Endothelial cell of umbilical vein (primary cell): ENCODE measurements around the gene SAP30L. TPM values are rescaled to one million over a fixed set of nuclear protein-coding genes. Genes with fewer than 3 reads are reported as not detected.

Experiments used
- BruUV-seq: library from RNA; stranded (reverse); fragments of 400-500 nt; replicated peaks from 2 replicates; lab custom pipeline; 2021; lab: Mats Ljungman, UMichigan
- CTCF ChIA-PET: fragments of 300-600, 350-600 bp; sonication (Branson Sonifier 250); formaldehyde crosslinking; loops from one replicate; lab custom pipeline; 2021; ENCODE audit warnings: antibody characterized with exemption, inconsistent platforms; lab: Charles Lee
- POLR2A ChIA-PET: fragments of 300-600, 350-600 bp; sonication (Branson Sonifier 250); formaldehyde crosslinking; loops from one replicate; lab custom pipeline; 2021; ENCODE audit warnings: antibody characterized with exemption, inconsistent platforms; lab: Charles Lee
- DNase-seq: peaks from one replicate; pipeline ENCODE4 v3.0.0-alpha.2; 2011; ENCODE audit warnings: low read depth, low spot score
- FAIRE-seq: peaks from 2 replicates; lab custom pipeline; 2011; peaks lifted over from hg19 to GRCh38; lab: Jason Lieb, UNC
- H2AFZ ChIP-seq: 2 replicates; pipeline ENCODE4 v1.6.0; 2012; ENCODE audit warnings: low read depth, low read length, control low read depth, inconsistent platforms
- H3K27ac ChIP-seq: 2 replicates; pipeline ENCODE4 v1.5.1; 2011; ENCODE audit warnings: low read depth, mild to moderate bottlenecking, control low read depth, low read length, moderate library complexity; ENCODE audit not compliant: insufficient read depth
- H3K27me3 ChIP-seq, 2 experiments: 2 replicates each; pipeline versions ENCODE4 v1.6.0 to v1.6.1; 2011; ENCODE audit warnings: low read length in 2 of 2, mixed read lengths in 1 of 2; ENCODE audit not compliant: control insufficient read depth in 2 of 2, insufficient read depth in 2 of 2
- H3K36me3 ChIP-seq, 2 experiments: 2 replicates in 1 of 2; 3 replicates in 1 of 2; pipeline ENCODE4 v1.5.1; 2011; ENCODE audit warnings: low read length in 2 of 2, mild to moderate bottlenecking in 1 of 2, moderate library complexity in 1 of 2; ENCODE audit not compliant: control insufficient read depth in 2 of 2, insufficient read depth in 2 of 2; ENCODE audit errors: extremely low read depth in 1 of 2
- H3K4me1 ChIP-seq: 3 replicates; pipeline ENCODE4 v1.5.1; 2011; ENCODE audit warnings: mild to moderate bottlenecking, low read length; ENCODE audit not compliant: control insufficient read depth, insufficient read depth; ENCODE audit errors: extremely low read depth
- H3K4me2 ChIP-seq: 2 replicates; pipeline ENCODE4 v1.6.1; 2011; ENCODE audit warnings: low read length, control low read depth, mixed read lengths; ENCODE audit not compliant: insufficient read depth
- H3K4me3 ChIP-seq, 3 experiments: fragments of 200-600 bp in 1 of 3; sonication (generic), shearing (Covaris generic) in 1 of 3; replicated peaks in 1 of 3; 2 replicates each; pipeline ENCODE4 v1.5.1; 2011 to 2016; ENCODE audit warnings: control low read depth in 3 of 3, low read length in 3 of 3, mild to moderate bottlenecking in 2 of 3, inconsistent platforms in 1 of 3, low read depth in 1 of 3, moderate library complexity in 1 of 3; ENCODE audit not compliant: insufficient read depth in 1 of 3
- H3K79me2 ChIP-seq: 2 replicates; pipeline ENCODE4 v1.6.0; 2012; ENCODE audit warnings: low read length, inconsistent platforms; ENCODE audit not compliant: control insufficient read depth, insufficient read depth
- H3K9ac ChIP-seq: replicated peaks from 2 replicates; pipeline ENCODE3; 2011; ENCODE audit warnings: low read length, control low read depth; ENCODE audit not compliant: insufficient read depth; ENCODE audit errors: extremely low read depth
- H3K9me1 ChIP-seq: replicated peaks from 3 replicates; pipeline ENCODE4 v1.6.0; 2011; ENCODE audit warnings: mild to moderate bottlenecking, low read length; ENCODE audit not compliant: control insufficient read depth, insufficient read depth; ENCODE audit errors: extremely low read depth
- H3K9me3 ChIP-seq: replicated peaks from 2 replicates; pipeline ENCODE4 v1.5.1; 2012; ENCODE audit warnings: low read length, inconsistent platforms; ENCODE audit not compliant: control insufficient read depth, insufficient read depth
- H4K20me1 ChIP-seq: replicated peaks from 2 replicates; pipeline ENCODE3; 2011; ENCODE audit warnings: mild to moderate bottlenecking, low read length; ENCODE audit not compliant: control insufficient read depth, insufficient read depth; ENCODE audit errors: extremely low read depth
- EZH2 ChIP-seq: IDR thresholded peaks from 2 replicates; pipeline ENCODE4 v1.6.1; 2012; ENCODE audit warnings: borderline replicate concordance, low read depth, mild to moderate bottlenecking, moderate library complexity, low read length, inconsistent platforms; ENCODE audit not compliant: severe bottlenecking
- GATA2 ChIP-seq: IDR thresholded peaks from 2 replicates; pipeline ENCODE4 v1.7.0; 2011; ENCODE audit warnings: low read depth, mild to moderate bottlenecking, moderate library complexity, mixed read lengths, low read length; ENCODE audit not compliant: insufficient read length, insufficient read depth
- dilution Hi-C: fragments of 300-500 bp; cut with MboI; formaldehyde crosslinking; loops from one replicate; pipeline ENCODE4 v1.15.0; 2019; ENCODE audit warnings: low sequenced_read_pairs; ENCODE audit not compliant: extremely low pct_ligation_motif_present
- intact Hi-C: fragments of 100-400 bp; cut with micrococcal nuclease; formaldehyde crosslinking; loops from one replicate; pipeline ENCODE4 v1.10.0; 2022
- polyA plus RNA-seq, 4 experiments: library from polyadenylated mRNA; depleted of rRNA in 3 of 4; stranded (reverse) in 3 of 4; unstranded in 1 of 4; fragments of >200 nt; gene quantifications; 2 replicates each; pipeline versions ENCODE4 v1.2.1 to v1.2.3, GENCODE V29; 2011 to 2012; ENCODE audit warnings: missing spikeins in 1 of 4
- total RNA-seq: library from RNA; stranded (reverse); gene quantifications from 2 replicates; pipeline ENCODE4 v1.2.3, GENCODE V29; 2021
- TF ChIP-seq, protein P1 (sequence below), 2 donors: IDR thresholded peaks; 1 replicate in 1 of 2; 2 replicates in 1 of 2; pipeline ENCODE4 v1.5.1; 2011; ENCODE audit warnings: low read length in 2 of 2, mild to moderate bottlenecking in 2 of 2, moderate library complexity in 2 of 2, control low read depth in 1 of 2, inconsistent platforms in 1 of 2, low read depth in 1 of 2; ENCODE audit not compliant: insufficient read depth in 1 of 2; ENCODE audit errors: extremely low read depth in 1 of 2

Gene SAP30L
- total and polyA plus RNA-seq, 2 donors (not counting 3 experiments of a cell fraction or from before 2014, with no cell fraction given), result 18.1 to 37.8 TPM

- Histone ChIP-seq H3K4me2 (no peak overlapping the region), H3K79me2 (no peaks in the 10 kb centered on the region), H3K27me3 (peaks cover 83 to 91% of the 10 kb centered on the region in 2 experiments), H3K4me1 (no peaks in the 10 kb centered on the region), H3K9me3 (no peaks in the 10 kb centered on the region), H3K4me3 (no peak overlapping the region), H3K36me3 (no peaks in the 10 kb centered on the region), H4K20me1 (no peaks in the 10 kb centered on the region), H3K9ac (no peak overlapping the region), H3K27ac (no peak overlapping the region), H3K9me1 (no peaks in the 10 kb centered on the region), H2AFZ (no peak overlapping the region)
- TF ChIP-seq EZH2 (peak; percentile 46), GATA2 (no peak)
- TF ChIP-seq, protein P1, sequence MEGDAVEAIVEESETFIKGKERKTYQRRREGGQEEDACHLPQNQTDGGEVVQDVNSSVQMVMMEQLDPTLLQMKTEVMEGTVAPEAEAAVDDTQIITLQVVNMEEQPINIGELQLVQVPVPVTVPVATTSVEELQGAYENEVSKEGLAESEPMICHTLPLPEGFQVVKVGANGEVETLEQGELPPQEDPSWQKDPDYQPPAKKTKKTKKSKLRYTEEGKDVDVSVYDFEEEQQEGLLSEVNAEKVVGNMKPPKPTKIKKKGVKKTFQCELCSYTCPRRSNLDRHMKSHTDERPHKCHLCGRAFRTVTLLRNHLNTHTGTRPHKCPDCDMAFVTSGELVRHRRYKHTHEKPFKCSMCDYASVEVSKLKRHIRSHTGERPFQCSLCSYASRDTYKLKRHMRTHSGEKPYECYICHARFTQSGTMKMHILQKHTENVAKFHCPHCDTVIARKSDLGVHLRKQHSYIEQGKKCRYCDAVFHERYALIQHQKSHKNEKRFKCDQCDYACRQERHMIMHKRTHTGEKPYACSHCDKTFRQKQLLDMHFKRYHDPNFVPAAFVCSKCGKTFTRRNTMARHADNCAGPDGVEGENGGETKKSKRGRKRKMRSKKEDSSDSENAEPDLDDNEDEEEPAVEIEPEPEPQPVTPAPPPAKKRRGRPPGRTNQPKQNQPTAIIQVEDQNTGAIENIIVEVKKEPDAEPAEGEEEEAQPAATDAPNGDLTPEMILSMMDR (IDR thresholded peaks at IDR 0.05; ENCODE audit: extremely low read depth in 1 of 2, insufficient read depth in 1 of 2, low read depth in 1 of 2, low read length in 2 of 2), result no peak
- ChIA-PET CTCF (interaction anchor here (1.5 kb wide), 1 partner anchor 499 kb away, joined by 3 read pairs; no protein-coding TSS in a partner anchor), POLR2A (no interaction called here)
- no peak for DNase-seq
- no TSS peak for BruUV-seq
- no peak for FAIRE-seq
- dilution Hi-C loops (no loop called here), intact Hi-C loops (no loop called here)
Measured at GRCh38 chr5:154473581-154474283, 27.9 kb downstream of the SAP30L start.
